Measurements from ENCODE around the gene LINS1.

GRCh38 chr15:100520132-100520921 lies 81.7 kb downstream of the LINS1 start:
- TF ChIP-seq GATA3 (IDR thresholded peaks at IDR 0.05; ENCODE audit: low read depth, low read length) (no peak), GATA2 (IDR thresholded peaks at IDR 0.05; ENCODE audit: low read depth, low read length) (no peak)
